Uterus (tissue), 4 donors: Measurements from ENCODE around the gene ASAP2. TPM values are rescaled to one million over a fixed set of nuclear protein-coding genes. Genes with fewer than 3 reads are reported as not detected.
"Not testable (repeated sequence)": the region's sequence is repeated elsewhere in the genome, so short reads cannot be mapped to it uniquely, and the experiment has no call there.

Experiments used
- DNase-seq, 2 donors: peaks; one replicate each; pipeline ENCODE4 v3.0.0-alpha.2; 2019 to 2020
- H3K27ac ChIP-seq, 2 donors: fragments of 200-600 bp; sonication (generic); 1 replicate in 1 of 2; 2 replicates in 1 of 2; pipeline ENCODE4 v1.5.1; 2016 to 2018
- H3K27me3 ChIP-seq, 2 donors: fragments of 200-600 bp; sonication (generic); one replicate each; pipeline ENCODE4 v1.5.1; 2018 to 2019; ENCODE audit warnings: control low read depth in 1 of 2
- H3K36me3 ChIP-seq, 2 donors: fragments of 200-600 bp; sonication (generic); one replicate each; pipeline ENCODE4 v1.5.1; 2019; ENCODE audit warnings: control low read depth in 1 of 2
- H3K4me1 ChIP-seq, 2 donors: fragments of 200-600 bp; sonication (generic); one replicate each; pipeline ENCODE4 v1.5.1; 2018 to 2019; ENCODE audit warnings: control low read depth in 1 of 2
- H3K4me3 ChIP-seq, 2 donors: fragments of 200-600 bp; sonication (generic); 1 replicate in 1 of 2; 2 replicates in 1 of 2; pipeline ENCODE4 v1.5.1; 2018 to 2019; ENCODE audit warnings: mild to moderate bottlenecking in 1 of 2
- H3K9me3 ChIP-seq, 2 donors: fragments of 200-600 bp; sonication (generic); one replicate each; pipeline ENCODE4 v1.5.1; 2019; ENCODE audit warnings: control low read depth in 1 of 2
- POLR2A ChIP-seq, 2 donors: fragments of 450-650 bp; IDR thresholded peaks; one replicate each; pipeline ENCODE4 v1.6.1; 2016; ENCODE audit warnings: antibody characterized with exemption in 2 of 2, mild to moderate bottlenecking in 1 of 2, moderate library complexity in 1 of 2
- intact Hi-C: fragments of 100-400 bp; cut with DNase I; formaldehyde crosslinking; loops from one replicate; pipeline ENCODE4 v1.15.1; 2023; ENCODE audit warnings: low total_unique reads
- total RNA-seq, 4 donors: library from RNA; depleted of rRNA in 3 of 4; stranded (reverse); fragments of >200 nt in 3 of 4; gene quantifications; one replicate each; pipeline versions ENCODE4 v1.1.0 to v1.2.4, GENCODE V29; 2014 to 2023
- TF ChIP-seq, protein P1 (sequence below), 4 experiments: fragments of 200-600 bp in 2 of 4; fragments of 450-650 bp in 2 of 4; sonication (generic) in 2 of 4; IDR thresholded peaks; one replicate each; pipeline ENCODE4 v1.5.1; 2016 to 2019; ENCODE audit warnings: antibody characterized with exemption in 4 of 4, mild to moderate bottlenecking in 2 of 4, moderate library complexity in 1 of 4
- donor health status: DM: yes; HTN: yes; CAD: no.

The ASAP2 gene
- total RNA-seq, 4 donors from 2014 or later: 24.3 to 55.5 (median 31.3) TPM

GRCh38 chr2:9261231-9261883, 54.7 kb downstream of the ASAP2 start:
- peak overlapping the region; percentile 88 to 93 for H3K27ac ChIP-seq
- no peaks in the 10 kb centered on the region for H3K27me3 ChIP-seq
- intact Hi-C loops: no loop called here
- no peak overlapping the region for H3K4me3 ChIP-seq
- DNase-seq: peak; percentile 84 to 89
- peaks cover 10 to 46% of the 10 kb centered on the region in 2 donors for H3K4me1 ChIP-seq
- no peaks in the 10 kb centered on the region for H3K36me3 ChIP-seq
- no peaks in the 10 kb centered on the region for H3K9me3 ChIP-seq
- TF ChIP-seq, protein P1, sequence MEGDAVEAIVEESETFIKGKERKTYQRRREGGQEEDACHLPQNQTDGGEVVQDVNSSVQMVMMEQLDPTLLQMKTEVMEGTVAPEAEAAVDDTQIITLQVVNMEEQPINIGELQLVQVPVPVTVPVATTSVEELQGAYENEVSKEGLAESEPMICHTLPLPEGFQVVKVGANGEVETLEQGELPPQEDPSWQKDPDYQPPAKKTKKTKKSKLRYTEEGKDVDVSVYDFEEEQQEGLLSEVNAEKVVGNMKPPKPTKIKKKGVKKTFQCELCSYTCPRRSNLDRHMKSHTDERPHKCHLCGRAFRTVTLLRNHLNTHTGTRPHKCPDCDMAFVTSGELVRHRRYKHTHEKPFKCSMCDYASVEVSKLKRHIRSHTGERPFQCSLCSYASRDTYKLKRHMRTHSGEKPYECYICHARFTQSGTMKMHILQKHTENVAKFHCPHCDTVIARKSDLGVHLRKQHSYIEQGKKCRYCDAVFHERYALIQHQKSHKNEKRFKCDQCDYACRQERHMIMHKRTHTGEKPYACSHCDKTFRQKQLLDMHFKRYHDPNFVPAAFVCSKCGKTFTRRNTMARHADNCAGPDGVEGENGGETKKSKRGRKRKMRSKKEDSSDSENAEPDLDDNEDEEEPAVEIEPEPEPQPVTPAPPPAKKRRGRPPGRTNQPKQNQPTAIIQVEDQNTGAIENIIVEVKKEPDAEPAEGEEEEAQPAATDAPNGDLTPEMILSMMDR (IDR thresholded peaks at IDR 0.05): peak in 1 of 4 experiments; percentile 9
- no peak for TF ChIP-seq POLR2A (IDR thresholded peaks at IDR 0.05)

- DNase-seq: no peak
- Histone ChIP-seq H3K4me1 (peaks cover 4 to 46% of the 10 kb centered on the region in 2 donors), H3K36me3 (no peaks in the 10 kb centered on the region), H3K4me3 (no peak overlapping the region), H3K27ac (peak overlapping the region; percentile 88 to 93), H3K9me3 (no peaks in the 10 kb centered on the region), H3K27me3 (no peaks in the 10 kb centered on the region)
- TF ChIP-seq, protein P1 (IDR thresholded peaks at IDR 0.05): no peak
- TF ChIP-seq POLR2A (IDR thresholded peaks at IDR 0.05): no peak
- intact Hi-C loops: no loop called here
Observed at GRCh38 chr2:9262671-9263171, 56.1 kb downstream of the ASAP2 start.

DNA sequence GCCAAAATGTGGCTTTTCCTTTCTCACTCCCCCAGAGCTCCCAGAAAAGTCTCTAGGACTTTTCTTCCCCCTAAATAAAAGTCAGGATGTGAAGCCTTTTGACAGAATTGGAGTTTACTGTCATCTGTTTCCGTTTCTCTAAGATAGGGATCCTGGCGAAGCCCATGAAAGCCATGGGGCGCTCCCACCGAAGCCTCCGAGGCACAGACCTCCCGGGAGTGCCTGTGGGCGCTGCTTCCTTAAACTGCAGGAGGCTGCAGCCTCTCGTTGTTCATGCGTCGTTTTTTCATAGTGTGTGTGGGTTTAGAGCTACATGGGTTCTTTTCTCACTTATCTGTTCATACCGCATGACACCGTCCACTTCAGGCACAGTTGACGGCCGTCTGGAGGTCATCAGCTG, 56.8 kb downstream of the ASAP2 start:
- DNase-seq: no peak
- Histone ChIP-seq H3K27ac (peak overlapping the region; percentile 88 to 93), H3K27me3 (no peaks in the 10 kb centered on the region), H3K9me3 (no peaks in the 10 kb centered on the region), H3K36me3 (no peaks in the 10 kb centered on the region), H3K4me3 (peak overlapping the region in 1 of 2 donors; percentile 5), H3K4me1 (peaks cover 4 to 46% of the 10 kb centered on the region in 2 donors)
- intact Hi-C loops: no loop called here
- TF ChIP-seq POLR2A (IDR thresholded peaks at IDR 0.05): no peak
- TF ChIP-seq, protein P1 (IDR thresholded peaks at IDR 0.05): no peak

DNA sequence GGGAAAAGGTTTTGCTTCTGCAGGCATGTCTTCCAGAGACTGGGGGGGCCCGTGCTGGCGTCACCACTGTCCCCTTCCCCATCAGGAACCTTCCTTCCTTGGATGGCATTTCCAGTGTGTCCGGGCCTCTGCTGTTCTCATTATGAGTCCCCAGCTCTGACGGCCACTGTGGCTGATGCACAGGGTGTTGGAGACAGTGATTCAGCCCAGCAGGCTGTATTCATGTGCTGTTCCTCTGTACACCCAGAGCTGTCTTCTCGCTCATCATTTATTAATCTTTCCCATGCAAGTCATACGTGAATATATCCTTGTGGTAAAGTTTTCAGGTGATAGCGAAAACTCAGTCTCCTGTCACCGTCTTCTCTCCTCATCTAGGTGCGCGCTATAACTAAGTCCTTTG, 57.7 kb downstream of the ASAP2 start:
- H3K27me3 ChIP-seq: no peaks in the 10 kb centered on the region
- intact Hi-C loops: no loop called here
- TF ChIP-seq POLR2A (IDR thresholded peaks at IDR 0.05): no peak
- TF ChIP-seq, protein P1 (IDR thresholded peaks at IDR 0.05): no peak
- DNase-seq: no peak
- H3K4me1 ChIP-seq: peaks cover 4 to 40% of the 10 kb centered on the region in 2 donors
- H3K27ac ChIP-seq: peak overlapping the region; percentile 88 to 93
- H3K4me3 ChIP-seq: no peak overlapping the region
- H3K9me3 ChIP-seq: no peaks in the 10 kb centered on the region
- H3K36me3 ChIP-seq: no peaks in the 10 kb centered on the region

- no peak for DNase-seq
- H3K27ac ChIP-seq: peak overlapping the region in 1 of 2 donors; percentile 43
- no peaks in the 10 kb centered on the region for H3K9me3 ChIP-seq
- H3K4me1 ChIP-seq: peaks cover 4 to 18% of the 10 kb centered on the region in 2 donors
- intact Hi-C loops: no loop called here
- H3K4me3 ChIP-seq: no peak overlapping the region
- H3K36me3 ChIP-seq: no peaks in the 10 kb centered on the region
- no peaks in the 10 kb centered on the region for H3K27me3 ChIP-seq
- no peak for TF ChIP-seq POLR2A (IDR thresholded peaks at IDR 0.05)
- TF ChIP-seq, protein P1 (IDR thresholded peaks at IDR 0.05): no peak
Observed at GRCh38 chr2:9266711-9267110, 60.1 kb downstream of the ASAP2 start.

DNA sequence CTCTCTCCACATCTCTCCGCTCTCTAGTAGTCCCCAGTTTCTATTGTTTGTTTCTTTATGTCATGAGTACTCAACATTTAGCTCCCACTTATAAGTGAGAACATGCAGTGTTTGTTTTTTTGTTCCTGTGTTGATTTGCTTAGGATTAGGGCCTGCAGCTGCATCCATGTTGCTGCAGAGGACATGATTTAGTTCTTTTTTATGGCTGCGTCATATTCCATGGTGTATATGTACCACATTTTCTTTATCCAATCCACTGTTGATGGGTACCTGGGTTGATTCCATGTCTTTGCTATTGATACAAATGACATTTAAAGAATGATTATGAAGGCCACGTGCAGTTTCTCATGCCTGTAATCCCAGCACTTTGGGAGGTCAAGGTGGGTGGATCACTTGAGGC, 60.7 kb downstream of the ASAP2 start:
- H3K36me3 ChIP-seq, H3K9me3 ChIP-seq, intact Hi-C loops, H3K27me3 ChIP-seq, H3K27ac ChIP-seq, DNase-seq, H3K4me3 ChIP-seq: not testable (repeated sequence)
- peaks cover 4 to 12% of the 10 kb centered on the region in 2 donors for H3K4me1 ChIP-seq
